OCI-LY7 (cell line): ENCODE results near the gene LCNL1. TPM values are rescaled to one million over a fixed set of nuclear protein-coding genes. Genes with fewer than 3 reads are reported as not detected.

Source experiments
- BruUV-seq: library from RNA; stranded (reverse); fragments of 400-500 nt; replicated peaks from 2 replicates; lab custom pipeline; 2021; lab: Mats Ljungman, UMichigan
- CTCF ChIA-PET: fragments of 300-600 bp; sonication (Branson Sonifier 250); formaldehyde crosslinking; loops from one replicate; lab custom pipeline; 2022; ENCODE audit warnings: antibody characterized with exemption; ENCODE audit not compliant: unreplicated experiment; lab: Charles Lee
- POLR2A ChIA-PET: fragments of 300-600 bp; sonication (Branson Sonifier 250); formaldehyde crosslinking; loops from one replicate; lab custom pipeline; 2022; ENCODE audit warnings: antibody characterized with exemption; lab: Charles Lee
- DNase-seq: peaks from one replicate; pipeline ENCODE4 v3.0.0-alpha.2; 2015; ENCODE audit warnings: low spot score
- H2AFZ ChIP-seq: fragments of 200-600 bp; sonication (generic), shearing (Covaris generic); 2 replicates; pipeline ENCODE4 v1.6.1; 2014; ENCODE audit warnings: mild to moderate bottlenecking, antibody characterized with exemption, low read length, moderate library complexity
- H3K27ac ChIP-seq: fragments of 200-600 bp; sonication (generic); 2 replicates; pipeline ENCODE4 v1.5.1; 2014; ENCODE audit warnings: mixed run types, low read depth, mild to moderate bottlenecking, moderate library complexity, low read length, inconsistent platforms; ENCODE audit not compliant: poor library complexity, severe bottlenecking
- H3K36me3 ChIP-seq: fragments of 200-600 bp; sonication (generic); 2 replicates; pipeline ENCODE4 v1.6.1; 2014; ENCODE audit warnings: mild to moderate bottlenecking, antibody characterized with exemption, low read length, moderate library complexity, mixed read lengths; ENCODE audit not compliant: insufficient read depth
- H3K4me1 ChIP-seq: fragments of 200-600 bp; sonication (generic); 2 replicates; pipeline ENCODE4 v1.5.1; 2014; ENCODE audit warnings: mild to moderate bottlenecking, low read length; ENCODE audit not compliant: insufficient read depth, poor library complexity, severe bottlenecking
- H3K4me2 ChIP-seq: fragments of 200-600 bp; sonication (generic); 2 replicates; pipeline ENCODE4 v1.6.1; 2014; ENCODE audit warnings: mild to moderate bottlenecking, low read length
- H3K4me3 ChIP-seq: fragments of 200-600 bp; sonication (generic); 2 replicates; pipeline ENCODE4 v1.5.1; 2014; ENCODE audit warnings: mild to moderate bottlenecking, low read depth, low read length; ENCODE audit not compliant: poor library complexity, severe bottlenecking
- H3K79me2 ChIP-seq: fragments of 200-600 bp; sonication (generic); 2 replicates; pipeline ENCODE4 v1.6.1; 2016; ENCODE audit warnings: low read depth, mild to moderate bottlenecking, low read length, moderate library complexity, mixed read lengths; ENCODE audit not compliant: insufficient read depth
- H3K9me2 ChIP-seq: fragments of 200-600 bp; sonication (generic); 2 replicates; pipeline ENCODE4 v1.6.1; 2016; ENCODE audit warnings: mild to moderate bottlenecking, low read length, mixed read lengths; ENCODE audit not compliant: insufficient read depth
- H3K9me3 ChIP-seq: fragments of 200-600 bp; sonication (generic); 2 replicates; pipeline ENCODE4 v1.6.1; 2014; ENCODE audit warnings: mild to moderate bottlenecking, mixed run types, low read length, mixed read lengths
- H4K20me1 ChIP-seq: fragments of 200-600 bp; sonication (generic); 2 replicates; pipeline ENCODE4 v1.6.1; 2014; ENCODE audit warnings: mild to moderate bottlenecking, antibody characterized with exemption, low read length, moderate library complexity, mixed read lengths; ENCODE audit not compliant: insufficient read depth
- EZH2phosphoT487 ChIP-seq: fragments of 200-600 bp; sonication (generic); IDR thresholded peaks from 2 replicates; pipeline ENCODE4 v1.6.1; 2018; ENCODE audit warnings: low read depth, borderline replicate concordance, mild to moderate bottlenecking, mixed run types, antibody characterized with exemption, low read length, moderate library complexity, mixed read lengths
- intact Hi-C: fragments of 100-400 bp; cut with micrococcal nuclease; formaldehyde crosslinking; loops from one replicate; pipeline ENCODE4 v1.10.0; 2022; ENCODE audit not compliant: unreplicated experiment
- total RNA-seq, 2 experiments: library from RNA; depleted of rRNA in 1 of 2; stranded (reverse); fragments of >200 nt in 1 of 2; shearing (Covaris generic) in 1 of 2; gene quantifications; 2 replicates each; pipeline ENCODE4 v1.2.3, GENCODE V29; 2014 to 2022
- TF ChIP-seq, protein P1 (sequence below): fragments of 200-600 bp; sonication (generic); conservative IDR thresholded peaks from 2 replicates; pipeline ENCODE4 v1.5.1; 2014; ENCODE audit warnings: mild to moderate bottlenecking, antibody characterized with exemption, low read length, moderate library complexity, mixed read lengths

Gene LCNL1
- total RNA-seq, 2 experiments from 2014 or later = not detected

GRCh38 chr9:137009217-137009616 is 26.4 kb downstream of the LCNL1 start:
- Histone ChIP-seq H3K9me2 (no peaks in the 10 kb centered on the region), H2AFZ (no peak overlapping the region), H3K4me1 (peaks cover 4% of the 10 kb centered on the region), H3K4me3 (no peak overlapping the region), H3K4me2 (no peak overlapping the region), H3K27ac (no peak overlapping the region), H3K9me3 (no peaks in the 10 kb centered on the region), H4K20me1 (no peaks in the 10 kb centered on the region), H3K79me2 (no peaks in the 10 kb centered on the region), H3K36me3 (no peaks in the 10 kb centered on the region)
- BruUV-seq = no TSS peak
- TF ChIP-seq, protein P1, sequence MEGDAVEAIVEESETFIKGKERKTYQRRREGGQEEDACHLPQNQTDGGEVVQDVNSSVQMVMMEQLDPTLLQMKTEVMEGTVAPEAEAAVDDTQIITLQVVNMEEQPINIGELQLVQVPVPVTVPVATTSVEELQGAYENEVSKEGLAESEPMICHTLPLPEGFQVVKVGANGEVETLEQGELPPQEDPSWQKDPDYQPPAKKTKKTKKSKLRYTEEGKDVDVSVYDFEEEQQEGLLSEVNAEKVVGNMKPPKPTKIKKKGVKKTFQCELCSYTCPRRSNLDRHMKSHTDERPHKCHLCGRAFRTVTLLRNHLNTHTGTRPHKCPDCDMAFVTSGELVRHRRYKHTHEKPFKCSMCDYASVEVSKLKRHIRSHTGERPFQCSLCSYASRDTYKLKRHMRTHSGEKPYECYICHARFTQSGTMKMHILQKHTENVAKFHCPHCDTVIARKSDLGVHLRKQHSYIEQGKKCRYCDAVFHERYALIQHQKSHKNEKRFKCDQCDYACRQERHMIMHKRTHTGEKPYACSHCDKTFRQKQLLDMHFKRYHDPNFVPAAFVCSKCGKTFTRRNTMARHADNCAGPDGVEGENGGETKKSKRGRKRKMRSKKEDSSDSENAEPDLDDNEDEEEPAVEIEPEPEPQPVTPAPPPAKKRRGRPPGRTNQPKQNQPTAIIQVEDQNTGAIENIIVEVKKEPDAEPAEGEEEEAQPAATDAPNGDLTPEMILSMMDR = no peak
- no peak for TF ChIP-seq EZH2phosphoT487
- ChIA-PET POLR2A (no interaction called here), CTCF (interaction anchor here (0.6 to 0.7 kb wide), 3 partner anchors 17 to 166 kb away, joined by 3 to 4 read pairs (median 3); partner anchors contain the start of gene PAXX)
- no peak for DNase-seq
- intact Hi-C loops = no loop called here

- Histone ChIP-seq H3K4me3 (no peak overlapping the region), H3K4me1 (peaks cover 4% of the 10 kb centered on the region), H3K27ac (no peak overlapping the region), H3K36me3 (no peaks in the 10 kb centered on the region), H3K79me2 (no peaks in the 10 kb centered on the region), H3K9me2 (no peaks in the 10 kb centered on the region), H3K4me2 (no peak overlapping the region), H2AFZ (no peak overlapping the region), H3K9me3 (no peaks in the 10 kb centered on the region), H4K20me1 (no peaks in the 10 kb centered on the region)
- TF ChIP-seq EZH2phosphoT487 = no peak
- TF ChIP-seq, protein P1 = no peak
- DNase-seq = no peak
- POLR2A ChIA-PET = no interaction called here
- BruUV-seq = no TSS peak
- intact Hi-C loops = no loop called here
- CTCF ChIA-PET = interaction anchor here (0.6 kb wide), 1 partner anchor 18 kb away, joined by 3 read pairs; the partner anchor contains the start of gene PAXX
Measured at GRCh38 chr9:137009938-137010732, 27.3 kb downstream of the LCNL1 start.

DNA sequence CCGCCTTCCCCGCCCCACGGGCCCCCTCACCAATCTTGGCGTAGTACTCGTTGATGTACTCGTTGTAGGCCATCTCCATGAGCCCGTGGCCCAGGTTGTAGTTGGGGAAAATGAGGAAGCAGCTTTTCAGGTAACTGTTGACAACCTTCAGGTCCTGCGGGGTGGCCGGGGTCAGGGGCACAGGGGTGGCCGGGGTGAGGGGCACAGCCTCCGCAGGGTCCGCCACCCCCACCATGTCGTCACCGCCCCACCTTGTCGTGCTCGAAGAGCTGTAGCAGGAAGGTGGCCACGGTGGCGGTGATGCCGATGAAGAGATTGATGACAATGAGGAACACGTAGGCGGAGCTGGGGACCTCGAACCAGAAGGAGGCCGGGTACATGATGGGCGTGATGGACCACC is 28.4 kb downstream of the LCNL1 start:
- intact Hi-C loops = no loop called here
- H3K36me3 ChIP-seq = no peaks in the 10 kb centered on the region
- H3K9me3 ChIP-seq = no peaks in the 10 kb centered on the region
- TF ChIP-seq, protein P1 = no peak
- no peak for TF ChIP-seq EZH2phosphoT487
- ChIA-PET CTCF (no interaction called here), POLR2A (no interaction called here)
- H3K79me2 ChIP-seq = no peaks in the 10 kb centered on the region
- H3K4me2 ChIP-seq = no peak overlapping the region
- H3K27ac ChIP-seq = no peak overlapping the region
- H3K9me2 ChIP-seq = no peaks in the 10 kb centered on the region
- DNase-seq = no peak
- H3K4me1 ChIP-seq = peaks cover 4% of the 10 kb centered on the region
- H2AFZ ChIP-seq = no peak overlapping the region
- H4K20me1 ChIP-seq = no peaks in the 10 kb centered on the region
- BruUV-seq = no TSS peak
- H3K4me3 ChIP-seq = no peak overlapping the region
